Nephron (organoid): ENCODE results near the gene PADI4.

Experiments used
- H3K27ac Mint-ChIP-seq, 3 experiments: 2 replicates each; pipeline ENCODE4 v1.8.0; 2020; ENCODE audit warnings: mixed read lengths in 3 of 3, mild to moderate bottlenecking in 2 of 3, moderate library complexity in 1 of 3
- H3K27me3 Mint-ChIP-seq: 2 replicates; pipeline ENCODE4 v1.8.0; 2021; ENCODE audit warnings: low read depth, mild to moderate bottlenecking, moderate library complexity, mixed read lengths
- H3K36me3 Mint-ChIP-seq: 2 replicates; pipeline ENCODE4 v1.8.0; 2020; ENCODE audit warnings: low read depth, mixed read lengths
- H3K4me1 Mint-ChIP-seq: 2 replicates; pipeline ENCODE4 v1.8.0; 2020; ENCODE audit warnings: mixed read lengths
- H3K4me3 Mint-ChIP-seq, 3 experiments: 2 replicates each; pipeline ENCODE4 v1.8.0; 2020; ENCODE audit warnings: mild to moderate bottlenecking in 3 of 3, mixed read lengths in 3 of 3, moderate library complexity in 2 of 3
- H3K9me3 Mint-ChIP-seq: 2 replicates; pipeline ENCODE4 v1.8.0; 2020; ENCODE audit warnings: mixed read lengths
- CTCF ChIP-seq, 3 experiments: fragments of 200-600 bp; sonication (generic); IDR thresholded peaks; one replicate each; pipeline ENCODE4 v1.5.0; 2021; ENCODE audit warnings: antibody characterized with exemption in 3 of 3; ENCODE audit not compliant: unreplicated experiment in 3 of 3

Gene PADI4

GRCh38 chr1:17273096-17273495 is 34.9 kb upstream of the PADI4 start:
- H3K27me3 Mint-ChIP-seq, result peaks cover 5% of the 10 kb centered on the region
- no peaks in the 10 kb centered on the region for H3K4me1 Mint-ChIP-seq
- no peak overlapping the region for H3K4me3 Mint-ChIP-seq
- H3K27ac Mint-ChIP-seq, result no peak overlapping the region
- no peak for TF ChIP-seq CTCF (IDR thresholded peaks at IDR 0.05; ENCODE audit: unreplicated experiment in 3 of 3)
- H3K9me3 Mint-ChIP-seq, result no peaks in the 10 kb centered on the region
- no peaks in the 10 kb centered on the region for H3K36me3 Mint-ChIP-seq

GRCh38 chr1:17274186-17275170 is 33.5 kb upstream of the PADI4 start:
- Mint-ChIP-seq H3K27me3 (peaks cover 5% of the 10 kb centered on the region), H3K9me3 (no peaks in the 10 kb centered on the region), H3K4me1 (peaks cover 8% of the 10 kb centered on the region), H3K4me3 (no peak overlapping the region), H3K27ac (no peak overlapping the region), H3K36me3 (no peaks in the 10 kb centered on the region)
- peak; percentile 34 to 58 (median 38) for TF ChIP-seq CTCF (IDR thresholded peaks at IDR 0.05; ENCODE audit: unreplicated experiment in 3 of 3)

- no peak overlapping the region for H3K27ac Mint-ChIP-seq
- H3K4me3 Mint-ChIP-seq, result no peak overlapping the region
- H3K27me3 Mint-ChIP-seq, result peaks cover 5% of the 10 kb centered on the region
- no peaks in the 10 kb centered on the region for H3K9me3 Mint-ChIP-seq
- H3K4me1 Mint-ChIP-seq, result peaks cover 8% of the 10 kb centered on the region
- TF ChIP-seq CTCF (IDR thresholded peaks at IDR 0.05; ENCODE audit: unreplicated experiment in 3 of 3), result no peak
- no peaks in the 10 kb centered on the region for H3K36me3 Mint-ChIP-seq
Observed at GRCh38 chr1:17276568-17276967, 31.4 kb upstream of the PADI4 start.

GRCh38 chr1:17277511-17278159 is 30.4 kb upstream of the PADI4 start:
- no peaks in the 10 kb centered on the region for H3K36me3 Mint-ChIP-seq
- no peak overlapping the region for H3K4me3 Mint-ChIP-seq
- H3K27me3 Mint-ChIP-seq, result peaks cover 5% of the 10 kb centered on the region
- H3K4me1 Mint-ChIP-seq, result peaks cover 8% of the 10 kb centered on the region
- H3K27ac Mint-ChIP-seq, result no peak overlapping the region
- H3K9me3 Mint-ChIP-seq, result no peaks in the 10 kb centered on the region
- TF ChIP-seq CTCF (IDR thresholded peaks at IDR 0.05; ENCODE audit: unreplicated experiment in 3 of 3), result no peak

GRCh38 chr1:17278996-17279830 is 28.8 kb upstream of the PADI4 start:
- H3K27ac Mint-ChIP-seq, result peak overlapping the region in 1 of 3 experiments; percentile 39
- H3K4me1 Mint-ChIP-seq, result peaks cover 8% of the 10 kb centered on the region
- H3K27me3 Mint-ChIP-seq, result peaks cover 5% of the 10 kb centered on the region
- H3K9me3 Mint-ChIP-seq, result no peaks in the 10 kb centered on the region
- no peaks in the 10 kb centered on the region for H3K36me3 Mint-ChIP-seq
- no peak overlapping the region for H3K4me3 Mint-ChIP-seq
- no peak for TF ChIP-seq CTCF (IDR thresholded peaks at IDR 0.05; ENCODE audit: unreplicated experiment in 3 of 3)
